Measurements from ENCODE around the gene FMNL2. TPM values are rescaled to one million over a fixed set of nuclear protein-coding genes. Genes with fewer than 3 reads are reported as not detected.

FMNL2 gene
- total and polyA plus RNA-seq, 8 donors, result 7.8 to 100.0 (median 36.5) TPM

- H3K27me3 ChIP-seq, result no peaks in the 10 kb centered on the region
- H3K36me3 ChIP-seq, result peaks cover 0 to 5% (median 0%) of the 10 kb centered on the region in 4 donors
- H3K27ac ChIP-seq, result peak overlapping the region in 1 of 5 donors; percentile 42
- no peak overlapping the region for H3K4me3 ChIP-seq
- TF ChIP-seq EP300 (IDR thresholded peaks at IDR 0.05) (no peak), CTCF (IDR thresholded peaks at IDR 0.05) (no peak), POLR2A (IDR thresholded peaks at IDR 0.05) (no peak), POLR2AphosphoS5 (IDR thresholded peaks at IDR 0.05) (no peak)
- no peaks in the 10 kb centered on the region for H3K9me3 ChIP-seq
- intact Hi-C loops (cut with DNase I; ENCODE audit: low total_unique reads), result no loop called here
- peaks cover 0 to 7% (median 3%) of the 10 kb centered on the region in 4 donors for H3K4me1 ChIP-seq
- WGBS, 5 donors, result 51 to 68% (median 60%) methylated on average over 6 of the region's 6 CpGs
- peak in 1 of 2 donors; percentile 54 for DNase-seq
These were observed 259.2 kb downstream of the FMNL2 start for GRCh38 chr2:152594022-152594766.

GRCh38 chr2:152594792-152595191, 259.8 kb downstream of the FMNL2 start:
- H3K27me3 ChIP-seq, result no peaks in the 10 kb centered on the region
- H3K4me1 ChIP-seq, result peaks cover 0 to 7% (median 3%) of the 10 kb centered on the region in 4 donors
- WGBS, 5 donors, result 49 to 75% (median 55%) methylated on average over 3 of the region's 3 CpGs
- no peak overlapping the region for H3K4me3 ChIP-seq
- no peaks in the 10 kb centered on the region for H3K9me3 ChIP-seq
- DNase-seq, result no peak
- H3K27ac ChIP-seq, result peak overlapping the region in 1 of 5 donors; percentile 40
- TF ChIP-seq CTCF (IDR thresholded peaks at IDR 0.05) (no peak), POLR2A (IDR thresholded peaks at IDR 0.05) (no peak), EP300 (IDR thresholded peaks at IDR 0.05) (no peak), POLR2AphosphoS5 (IDR thresholded peaks at IDR 0.05) (no peak)
- H3K36me3 ChIP-seq, result peaks cover 0 to 5% (median 0%) of the 10 kb centered on the region in 4 donors
- intact Hi-C loops (cut with DNase I; ENCODE audit: low total_unique reads), result no loop called here

GRCh38 chr2:152598975-152599759, 264.2 kb downstream of the FMNL2 start:
- H3K36me3 ChIP-seq, result peaks cover 0 to 5% (median 0%) of the 10 kb centered on the region in 4 donors
- WGBS, 5 donors, result 93 to 97% (median 94%) methylated on average over 9 of the region's 9 CpGs
- TF ChIP-seq POLR2A (IDR thresholded peaks at IDR 0.05) (no peak), EP300 (IDR thresholded peaks at IDR 0.05) (no peak), CTCF (IDR thresholded peaks at IDR 0.05) (no peak), POLR2AphosphoS5 (IDR thresholded peaks at IDR 0.05) (no peak)
- intact Hi-C loops (cut with DNase I; ENCODE audit: low total_unique reads), result no loop called here
- H3K4me3 ChIP-seq, result no peak overlapping the region
- no peaks in the 10 kb centered on the region for H3K27me3 ChIP-seq
- peaks cover 0 to 6% (median 2%) of the 10 kb centered on the region in 4 donors for H3K4me1 ChIP-seq
- H3K27ac ChIP-seq, result no peak overlapping the region
- no peak for DNase-seq
- H3K9me3 ChIP-seq, result no peaks in the 10 kb centered on the region

GRCh38 chr2:152600051-152600657, 265.2 kb downstream of the FMNL2 start:
- no peak overlapping the region for H3K27ac ChIP-seq
- H3K27me3 ChIP-seq, result no peaks in the 10 kb centered on the region
- WGBS, 5 donors, result 78 to 89% (median 80%) methylated on average over 6 of the region's 6 CpGs
- peaks cover 0 to 5% (median 0%) of the 10 kb centered on the region in 4 donors for H3K36me3 ChIP-seq
- DNase-seq, result no peak
- H3K9me3 ChIP-seq, result no peaks in the 10 kb centered on the region
- H3K4me1 ChIP-seq, result no peaks in the 10 kb centered on the region
- intact Hi-C loops (cut with DNase I; ENCODE audit: low total_unique reads), result no loop called here
- no peak for TF ChIP-seq CTCF (IDR thresholded peaks at IDR 0.05)
- no peak for TF ChIP-seq EP300 (IDR thresholded peaks at IDR 0.05)
- TF ChIP-seq POLR2A (IDR thresholded peaks at IDR 0.05), result no peak
- TF ChIP-seq POLR2AphosphoS5 (IDR thresholded peaks at IDR 0.05), result no peak
- no peak overlapping the region for H3K4me3 ChIP-seq

Data from stomach (tissue), 9 donors.